DMS79 (cell line): Measurements from ENCODE around the gene TCF3.
"Not testable (repeated sequence)": the region's sequence is repeated elsewhere in the genome, so short reads cannot be mapped to it uniquely, and the experiment has no call there.

Experiments used
- DNase-seq: peaks from one replicate; lab custom pipeline; 2025; lab: John Stamatoyannopoulos, UW

Gene TCF3

GRCh38 chr19:1650650-1651567, 1.5 kb downstream of the TCF3 start:
- no peak for DNase-seq

- no peak for DNase-seq
Measured at GRCh38 chr19:1649706-1650649, 2.4 kb downstream of the TCF3 start.

DNA sequence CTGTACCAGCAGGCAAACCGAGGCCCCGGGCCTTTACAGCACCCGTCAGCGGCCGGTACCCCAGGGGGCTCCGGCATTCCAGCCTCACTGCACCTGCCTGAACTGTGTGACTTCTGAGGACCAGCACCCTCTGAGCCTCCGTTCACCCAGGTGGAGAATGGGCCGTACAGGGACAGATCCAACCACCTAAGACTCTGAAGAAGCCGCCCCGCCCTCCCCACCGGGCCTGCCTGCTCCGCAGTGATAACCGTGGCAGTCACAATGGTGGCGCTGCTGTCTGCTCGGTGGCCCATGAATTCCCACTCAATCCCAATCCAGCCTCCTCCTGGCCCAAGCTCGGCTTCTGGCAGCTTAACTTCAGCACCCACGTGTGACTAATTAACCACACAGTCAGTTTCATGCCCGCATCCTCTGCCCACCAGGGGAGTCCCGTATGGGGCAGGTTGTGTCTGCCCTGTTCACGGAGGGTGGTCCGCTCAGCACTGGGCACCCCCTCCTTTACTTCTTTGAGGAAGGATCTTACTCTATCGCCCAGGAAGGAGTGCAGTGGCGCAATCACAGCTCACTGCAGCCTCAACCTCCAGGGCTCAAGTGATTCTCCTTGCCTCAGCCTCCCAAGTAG, 3.4 kb downstream of the TCF3 start:
- no peak for DNase-seq

- DNase-seq: no peak
Measured at GRCh38 chr19:1648459-1648849, 4.0 kb downstream of the TCF3 start.

GRCh38 chr19:1647501-1648458, 4.6 kb downstream of the TCF3 start:
- no peak for DNase-seq

DNA sequence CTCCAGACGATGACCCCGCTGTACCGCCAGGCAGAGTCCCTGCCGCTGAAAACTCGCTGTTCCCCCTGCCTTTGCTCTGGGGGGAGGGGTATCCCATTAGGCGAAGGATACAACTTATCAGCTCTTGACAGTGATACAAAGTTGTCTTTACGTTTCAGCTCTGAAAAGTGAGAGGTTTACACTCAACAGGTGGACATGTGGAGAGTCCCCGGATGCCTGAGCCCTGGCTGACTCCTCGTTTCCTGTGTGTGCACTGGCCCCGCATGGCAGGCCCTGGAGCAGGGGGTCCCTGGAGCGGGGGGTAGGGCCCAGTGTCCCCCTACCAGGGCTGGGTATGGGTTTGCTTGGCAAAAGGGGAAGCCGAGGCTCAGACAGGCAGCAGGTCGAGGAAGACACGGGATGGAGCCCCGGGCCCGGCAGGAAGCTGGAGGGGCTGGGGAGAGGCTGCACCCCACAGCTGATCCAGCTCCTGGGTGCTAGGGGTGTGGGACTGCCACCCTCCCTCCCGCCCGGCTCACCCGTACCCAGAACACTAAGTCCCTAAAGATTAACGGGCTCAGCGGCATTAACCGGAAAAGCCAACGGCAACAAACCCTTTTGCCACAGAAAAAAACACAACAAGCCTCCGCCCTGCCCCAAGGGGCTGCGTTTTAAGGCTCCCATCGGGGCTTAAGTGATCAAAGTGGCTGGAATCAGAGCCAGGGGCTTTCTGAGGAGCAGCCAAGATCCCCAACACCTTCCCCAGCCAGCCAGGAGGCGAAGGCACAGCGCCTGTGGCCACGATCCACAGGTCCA, 5.6 kb downstream of the TCF3 start:
- no peak for DNase-seq

- DNase-seq: no peak
Measured at GRCh38 chr19:1646149-1646548, 6.3 kb downstream of the TCF3 start.

- no peak for DNase-seq
Measured at GRCh38 chr19:1645299-1645698, 7.1 kb downstream of the TCF3 start.

- no peak for DNase-seq
Measured at GRCh38 chr19:1644070-1644469, 8.3 kb downstream of the TCF3 start.

DNA sequence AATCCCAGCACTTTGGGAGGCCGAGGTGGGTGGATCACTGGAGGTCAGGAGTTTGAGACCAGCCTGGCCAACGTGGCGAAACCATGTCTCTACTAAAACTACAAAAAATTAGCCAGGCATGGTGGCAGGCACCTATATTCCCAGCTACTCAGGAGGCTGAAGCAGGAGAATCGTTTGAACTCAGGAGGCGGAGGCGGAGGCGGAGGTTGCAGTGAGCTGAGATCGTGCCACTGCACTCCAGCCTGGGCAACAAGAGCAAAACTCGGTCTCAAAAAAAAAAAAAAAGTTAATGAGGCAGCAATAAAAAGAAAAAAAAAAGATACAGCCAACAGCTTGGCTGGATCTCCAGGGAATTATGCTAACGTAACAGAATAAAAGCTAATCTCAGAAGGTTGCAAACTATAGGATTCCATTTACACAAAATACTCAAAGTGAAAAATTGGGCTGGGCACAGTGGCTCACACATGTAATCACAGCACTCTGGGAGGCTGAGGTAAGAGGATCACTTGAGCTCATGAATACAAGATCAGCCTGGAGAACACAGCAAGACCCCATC, 11.4 kb downstream of the TCF3 start:
- not testable (repeated sequence) for DNase-seq

GRCh38 chr19:1636325-1637236, 15.8 kb downstream of the TCF3 start:
- no peak for DNase-seq

- no peak for DNase-seq
Measured at GRCh38 chr19:1634938-1635243, 17.5 kb downstream of the TCF3 start.

- no peak for DNase-seq
Measured at GRCh38 chr19:1634242-1634937, 18.0 kb downstream of the TCF3 start.

GRCh38 chr19:1633269-1633826, 19.1 kb downstream of the TCF3 start:
- DNase-seq: no peak

DNA sequence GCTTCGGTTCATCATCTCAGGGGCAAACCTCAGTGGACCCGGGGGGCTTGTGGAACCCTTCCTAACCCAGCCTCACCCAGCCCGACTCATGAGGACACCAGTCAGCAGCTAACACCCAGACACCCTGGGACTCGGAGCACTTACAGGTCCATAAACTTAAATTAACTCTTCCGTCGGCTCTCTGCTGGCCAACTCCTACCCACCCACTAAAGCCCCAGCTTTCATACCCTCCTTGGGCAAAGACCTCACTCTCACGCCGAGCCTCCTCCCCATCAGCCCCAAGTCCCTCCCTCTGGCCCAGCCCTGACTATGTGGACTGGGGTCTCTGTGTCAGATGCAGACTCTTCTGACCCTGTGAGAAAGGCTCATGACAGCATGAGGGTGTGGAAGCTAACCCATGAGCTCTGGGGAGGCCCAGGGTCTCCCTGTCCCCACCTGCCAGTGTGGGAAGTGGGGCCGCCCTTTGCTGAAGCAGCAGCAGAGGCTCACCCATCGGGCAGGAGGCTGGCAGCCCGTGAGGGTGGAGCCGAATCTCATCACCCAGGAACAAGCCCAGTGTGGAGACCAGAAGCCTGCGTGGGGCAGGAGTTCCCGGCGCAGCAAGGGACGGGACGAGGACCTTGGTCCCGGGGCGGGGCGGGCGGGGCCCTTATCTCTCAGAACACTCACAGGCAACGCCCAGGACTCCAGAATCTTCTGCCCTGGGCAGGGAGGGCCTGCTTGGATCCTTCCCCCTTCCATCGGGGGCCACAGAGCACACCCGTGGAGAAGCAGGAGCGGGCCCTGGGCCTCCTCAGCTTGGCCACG, 19.8 kb downstream of the TCF3 start:
- DNase-seq: no peak

DNA sequence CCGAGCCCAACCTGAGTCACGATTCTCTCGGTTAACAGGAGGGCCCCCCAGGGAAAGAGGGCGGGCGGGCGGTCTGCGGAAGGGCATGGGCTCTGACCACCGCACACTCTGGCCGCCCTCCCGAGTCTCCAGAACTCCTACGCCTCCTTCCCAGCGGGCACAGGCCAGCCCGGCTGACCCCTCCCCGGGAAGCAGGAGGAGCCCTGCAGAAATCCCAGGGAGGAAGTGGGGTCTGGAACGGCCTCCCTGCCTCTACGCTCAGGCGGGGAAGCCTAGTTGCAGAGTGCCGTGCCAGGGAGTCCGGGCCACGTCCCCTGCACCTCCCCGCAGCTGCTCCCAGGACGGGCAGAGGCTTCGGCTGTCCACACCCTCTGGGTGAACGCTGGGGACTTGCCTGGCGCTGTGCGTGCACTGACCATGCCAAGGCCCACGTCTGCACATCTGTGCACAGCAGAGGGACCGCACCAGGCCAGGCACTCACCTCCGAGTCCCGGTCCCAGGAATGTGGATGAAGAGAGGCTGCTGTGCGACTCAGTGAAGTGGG, 20.8 kb downstream of the TCF3 start:
- no peak for DNase-seq

- DNase-seq: no peak
Measured at GRCh38 chr19:1630811-1631210, 21.6 kb downstream of the TCF3 start.
